Neural progenitor cell (in vitro differentiated cells): ENCODE data around the gene WSCD1. TPM values are rescaled to one million over a fixed set of nuclear protein-coding genes. Genes with fewer than 3 reads are reported as not detected.

Experiments used
- DNase-seq: peaks from one replicate; pipeline ENCODE4 v3.0.0-alpha.2; 2016; ENCODE audit warnings: low spot score
- H2AFZ ChIP-seq: fragments of 200-600 bp; sonication (generic); replicated peaks from 2 replicates; pipeline ENCODE4 v1.6.1; 2016; ENCODE audit warnings: antibody characterized with exemption
- H3F3A ChIP-seq: fragments of 200-600 bp; sonication (generic); 2 replicates; pipeline ENCODE4 v1.6.1; 2016; ENCODE audit warnings: antibody characterized with exemption, low read depth
- H3K27ac ChIP-seq: fragments of 200-600 bp; sonication (generic); 2 replicates; pipeline ENCODE4 v1.5.1; 2016; ENCODE audit warnings: mild to moderate bottlenecking
- H3K27me3 ChIP-seq: fragments of 200-600 bp; sonication (generic); 2 replicates; pipeline ENCODE4 v1.6.1; 2016; ENCODE audit warnings: mild to moderate bottlenecking, moderate library complexity
- H3K36me3 ChIP-seq: fragments of 200-600 bp; sonication (generic); 2 replicates; pipeline ENCODE4 v1.5.1; 2016
- H3K4me1 ChIP-seq: fragments of 200-600 bp; sonication (generic); 2 replicates; pipeline ENCODE4 v1.6.1; 2016; ENCODE audit warnings: mixed run types
- H3K4me2 ChIP-seq: fragments of 200-600 bp; sonication (generic); 2 replicates; pipeline ENCODE4 v1.6.1; 2016
- H3K4me3 ChIP-seq: fragments of 200-600 bp; sonication (generic); 2 replicates; pipeline ENCODE4 v1.5.1; 2016
- H3K79me2 ChIP-seq: fragments of 200-600 bp; sonication (generic); 2 replicates; pipeline ENCODE4 v1.6.1; 2016; ENCODE audit warnings: low read depth
- H3K9ac ChIP-seq: fragments of 200-600 bp; sonication (generic); 2 replicates; pipeline ENCODE4 v1.6.1; 2016
- H3K9me3 ChIP-seq: fragments of 200-600 bp; sonication (generic); 2 replicates; pipeline ENCODE4 v1.5.1; 2016; ENCODE audit warnings: low read depth
- H4K20me1 ChIP-seq: fragments of 200-600 bp; sonication (generic); 2 replicates; pipeline ENCODE4 v1.6.1; 2016; ENCODE audit warnings: low read depth
- H3K27ac Mint-ChIP-seq: 3 replicates; pipeline ENCODE4 v1.8.0; 2021; ENCODE audit warnings: mixed read lengths
- H3K27me3 Mint-ChIP-seq: 2 replicates; pipeline ENCODE4 v1.8.0; 2022; ENCODE audit warnings: low read depth, mild to moderate bottlenecking, inconsistent platforms, moderate library complexity, mixed read lengths; ENCODE audit not compliant: insufficient read depth
- H3K36me3 Mint-ChIP-seq: 3 replicates; pipeline ENCODE4 v1.8.0; 2021; ENCODE audit warnings: mixed read lengths
- H3K4me1 Mint-ChIP-seq: 3 replicates; pipeline ENCODE4 v1.8.0; 2021; ENCODE audit warnings: mixed read lengths
- H3K4me3 Mint-ChIP-seq: 3 replicates; pipeline ENCODE4 v1.8.0; 2021; ENCODE audit warnings: mild to moderate bottlenecking, moderate library complexity, mixed read lengths
- H3K9me3 Mint-ChIP-seq: 3 replicates; pipeline ENCODE4 v1.8.0; 2020; ENCODE audit warnings: mixed read lengths
- EZH2 ChIP-seq: fragments of 200-600 bp; sonication (generic); IDR thresholded peaks from 2 replicates; pipeline ENCODE4 v1.6.1; 2017; ENCODE audit warnings: antibody characterized with exemption, mild to moderate bottlenecking, moderate library complexity
- EZH2phosphoT487 ChIP-seq: fragments of 200-600 bp; sonication (generic); IDR thresholded peaks from 2 replicates; pipeline ENCODE4 v1.6.1; 2017; ENCODE audit warnings: antibody characterized with exemption
- total RNA-seq: library from RNA; depleted of rRNA; stranded (reverse); fragments of >200 nt; gene quantifications from 2 replicates; pipeline ENCODE4 v1.2.3, GENCODE V29; 2015; ENCODE audit warnings: low replicate concordance
- TF ChIP-seq, protein P1 (sequence below): fragments of 200-600 bp; sonication (generic); IDR thresholded peaks from 2 replicates; pipeline ENCODE4 v1.5.1; 2017; ENCODE audit warnings: antibody characterized with exemption, mild to moderate bottlenecking

WSCD1 gene
- total RNA-seq, result 20.2 and 41.3 TPM in 2 replicates

DNA sequence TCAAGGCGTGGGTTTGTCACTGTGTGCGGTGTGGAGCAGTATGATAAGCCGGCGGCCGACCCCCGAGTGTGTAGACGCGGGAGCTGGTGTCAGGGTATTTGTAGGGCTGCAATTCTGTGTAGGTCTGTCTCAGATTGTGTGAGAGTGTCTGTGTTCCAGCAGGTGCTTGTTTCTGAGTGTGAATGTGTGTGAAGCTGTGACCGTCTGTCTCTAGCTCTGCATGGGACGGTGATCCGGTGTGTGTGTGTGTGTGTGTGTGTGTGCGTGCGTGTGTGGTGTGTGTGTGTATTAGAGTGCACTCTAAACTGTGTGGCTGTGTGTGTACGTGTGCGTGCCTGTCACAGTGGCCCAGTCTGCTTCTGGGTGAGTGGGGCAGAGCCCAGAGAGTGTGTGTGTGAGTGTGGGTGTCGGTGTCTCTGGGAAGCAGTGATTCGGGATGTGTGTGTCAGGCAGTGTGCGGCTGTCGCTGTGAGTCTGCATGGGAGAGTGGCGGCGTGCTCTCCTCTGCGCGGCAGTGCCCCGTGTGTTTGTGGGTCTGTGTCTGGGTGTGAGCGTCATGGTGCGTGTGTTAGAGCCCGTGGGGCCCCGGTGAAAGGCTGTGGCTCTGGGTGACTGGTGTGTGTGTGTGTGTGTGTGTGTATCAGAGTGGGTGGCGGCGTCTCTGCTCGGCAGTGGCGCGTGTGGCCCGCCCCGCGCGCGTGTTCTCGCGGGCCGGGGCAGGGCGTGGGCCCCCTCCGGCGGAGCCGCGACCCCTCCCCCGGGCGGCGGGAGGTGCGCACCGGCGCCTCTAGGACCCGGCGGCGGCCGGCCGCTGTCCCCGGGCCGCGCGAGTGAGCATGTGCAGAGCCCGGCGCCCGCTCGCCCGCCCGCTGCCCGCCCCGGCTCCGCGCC is at the start of gene WSCD1:
Gene WSCD1 (plus strand): TSS at position 841 of the 891 bp plus-strand sequence. CDS start 10,280 bp downstream, outside the sequence.
- H3K27ac Mint-ChIP-seq, result peak within 1 kb of the TSS; percentile 69

DNA sequence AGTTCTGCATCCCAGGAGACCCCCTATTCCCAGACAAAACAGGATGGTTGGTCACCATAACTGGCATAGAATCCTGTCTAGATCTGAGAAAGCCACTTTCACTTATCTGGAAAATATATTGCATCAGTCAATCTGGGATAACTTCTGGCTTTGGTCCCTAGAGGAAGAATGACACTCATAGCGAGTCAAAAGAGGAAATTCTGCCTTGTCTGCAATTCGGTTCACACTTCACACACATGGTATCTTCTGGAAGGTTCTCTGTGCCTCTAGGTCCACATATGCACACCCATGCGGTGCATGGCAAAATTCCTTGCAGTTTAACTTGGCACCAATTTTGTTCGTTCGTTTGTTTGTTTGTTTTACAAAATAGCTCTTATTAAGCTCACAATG is 49.2 kb upstream of the WSCD1 start:
- peaks cover 20% of the 10 kb centered on the region for H3K4me1 Mint-ChIP-seq
- Histone ChIP-seq H3K36me3 (no peaks in the 10 kb centered on the region), H3K27me3 (no peaks in the 10 kb centered on the region), H3K4me1 (peaks cover 14% of the 10 kb centered on the region), H3F3A (peaks cover 4% of the 10 kb centered on the region), H3K9ac (no peak overlapping the region), H3K79me2 (no peaks in the 10 kb centered on the region), H3K27ac (no peak overlapping the region), H2AFZ (no peak overlapping the region), H3K9me3 (no peaks in the 10 kb centered on the region), H4K20me1 (no peaks in the 10 kb centered on the region), H3K4me3 (no peak overlapping the region), H3K4me2 (no peak overlapping the region)
- peaks cover 8% of the 10 kb centered on the region for H3K9me3 Mint-ChIP-seq
- DNase-seq, result no peak
- TF ChIP-seq, protein P1, sequence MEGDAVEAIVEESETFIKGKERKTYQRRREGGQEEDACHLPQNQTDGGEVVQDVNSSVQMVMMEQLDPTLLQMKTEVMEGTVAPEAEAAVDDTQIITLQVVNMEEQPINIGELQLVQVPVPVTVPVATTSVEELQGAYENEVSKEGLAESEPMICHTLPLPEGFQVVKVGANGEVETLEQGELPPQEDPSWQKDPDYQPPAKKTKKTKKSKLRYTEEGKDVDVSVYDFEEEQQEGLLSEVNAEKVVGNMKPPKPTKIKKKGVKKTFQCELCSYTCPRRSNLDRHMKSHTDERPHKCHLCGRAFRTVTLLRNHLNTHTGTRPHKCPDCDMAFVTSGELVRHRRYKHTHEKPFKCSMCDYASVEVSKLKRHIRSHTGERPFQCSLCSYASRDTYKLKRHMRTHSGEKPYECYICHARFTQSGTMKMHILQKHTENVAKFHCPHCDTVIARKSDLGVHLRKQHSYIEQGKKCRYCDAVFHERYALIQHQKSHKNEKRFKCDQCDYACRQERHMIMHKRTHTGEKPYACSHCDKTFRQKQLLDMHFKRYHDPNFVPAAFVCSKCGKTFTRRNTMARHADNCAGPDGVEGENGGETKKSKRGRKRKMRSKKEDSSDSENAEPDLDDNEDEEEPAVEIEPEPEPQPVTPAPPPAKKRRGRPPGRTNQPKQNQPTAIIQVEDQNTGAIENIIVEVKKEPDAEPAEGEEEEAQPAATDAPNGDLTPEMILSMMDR, result no peak
- no peak for TF ChIP-seq EZH2
- no peak for TF ChIP-seq EZH2phosphoT487
- no peaks in the 10 kb centered on the region for H3K36me3 Mint-ChIP-seq
- no peak overlapping the region for H3K4me3 Mint-ChIP-seq
- H3K27ac Mint-ChIP-seq, result no peak overlapping the region
- peaks cover 4% of the 10 kb centered on the region for H3K27me3 Mint-ChIP-seq

More for the DNA sequence above, at the start of gene WSCD1:
- Histone ChIP-seq H4K20me1 (peaks cover 24% of the 10 kb centered on the region), H3K9ac (no peak within 1 kb of the TSS), H3K4me2 (peak within 1 kb of the TSS; percentile 86), H3K4me3 (peak within 1 kb of the TSS; percentile 74), H3K36me3 (no peaks in the 10 kb centered on the region), H3K27me3 (peaks cover 36% of the 10 kb centered on the region), H3K4me1 (peaks cover 7% of the 10 kb centered on the region), H2AFZ (peak within 1 kb of the TSS; percentile 93), H3K27ac (no peak within 1 kb of the TSS), H3K79me2 (peaks cover 25% of the 10 kb centered on the region), H3K9me3 (no peaks in the 10 kb centered on the region), H3F3A (peaks cover 5% of the 10 kb centered on the region)
- H3K9me3 Mint-ChIP-seq, result no peaks in the 10 kb centered on the region
- H3K27me3 Mint-ChIP-seq, result peaks cover 20% of the 10 kb centered on the region
- H3K4me3 Mint-ChIP-seq, result peak within 1 kb of the TSS; percentile 94
- peaks cover 45% of the 10 kb centered on the region for H3K4me1 Mint-ChIP-seq
- DNase-seq, result peak; percentile 81
- TF ChIP-seq, protein P1, result no peak
- TF ChIP-seq EZH2phosphoT487 (no peak), EZH2 (no peak)
- H3K36me3 Mint-ChIP-seq, result peaks cover 4% of the 10 kb centered on the region

DNA sequence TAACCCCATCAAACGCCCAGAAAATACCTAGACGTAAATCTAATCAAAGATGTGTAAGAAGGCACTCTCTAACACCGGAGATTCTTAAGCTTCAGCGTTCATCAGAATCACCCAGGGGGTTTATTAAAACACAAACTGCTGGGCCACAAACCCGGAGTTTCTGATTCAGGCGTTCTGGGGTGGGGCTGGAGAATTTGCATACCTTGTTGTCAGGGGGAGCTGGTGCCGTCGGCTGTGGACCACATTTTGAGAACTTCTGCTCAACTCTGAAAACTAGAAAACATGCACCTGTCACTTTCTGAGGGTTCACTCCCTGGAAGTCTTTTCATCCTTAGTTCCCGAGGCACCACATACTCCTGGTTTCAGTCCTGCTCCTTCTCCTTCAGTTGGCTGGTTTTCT is 48.6 kb upstream of the WSCD1 start:
- Histone ChIP-seq H3K9me3 (no peaks in the 10 kb centered on the region), H3F3A (peaks cover 4% of the 10 kb centered on the region), H3K36me3 (no peaks in the 10 kb centered on the region), H4K20me1 (no peaks in the 10 kb centered on the region), H2AFZ (no peak overlapping the region), H3K4me1 (peaks cover 14% of the 10 kb centered on the region), H3K27ac (no peak overlapping the region), H3K4me2 (no peak overlapping the region), H3K27me3 (no peaks in the 10 kb centered on the region), H3K9ac (no peak overlapping the region), H3K79me2 (no peaks in the 10 kb centered on the region), H3K4me3 (no peak overlapping the region)
- Mint-ChIP-seq H3K9me3 (peaks cover 8% of the 10 kb centered on the region), H3K4me3 (no peak overlapping the region), H3K36me3 (no peaks in the 10 kb centered on the region), H3K27ac (peak overlapping the region; percentile 0), H3K27me3 (peaks cover 4% of the 10 kb centered on the region), H3K4me1 (peaks cover 20% of the 10 kb centered on the region)
- no peak for DNase-seq
- TF ChIP-seq, protein P1, result no peak
- TF ChIP-seq EZH2 (no peak), EZH2phosphoT487 (no peak)
